ENCODE results near the gene CKMT2. TPM values are rescaled to one million over a fixed set of nuclear protein-coding genes. Genes with fewer than 3 reads are reported as not detected.

The CKMT2 gene
- total RNA-seq, 1 donor from 2014 or later: not detected

GRCh38 chr5:81315336-81315735 lies 82.2 kb downstream of the CKMT2 start:
- POLR2A ChIA-PET: no interaction called here
- H3K27ac Mint-ChIP-seq: no peak overlapping the region
- CTCF ChIA-PET: no interaction called here
- ATAC-seq (ENCODE audit: low read depth) (no peak), DNase-seq (no peak)
- no peak overlapping the region for H3K4me3 Mint-ChIP-seq
- no peak for TF ChIP-seq CTCF (IDR thresholded peaks at IDR 0.05)
- no peaks in the 10 kb centered on the region for H3K4me1 Mint-ChIP-seq
- peaks cover 38% of the 10 kb centered on the region for H3K36me3 Mint-ChIP-seq (ENCODE audit: low read depth)
- intact Hi-C loops (cut with micrococcal nuclease): no loop called here
- no peaks in the 10 kb centered on the region for H3K27me3 Mint-ChIP-seq
- H3K9me3 Mint-ChIP-seq: no peaks in the 10 kb centered on the region

GRCh38 chr5:81315830-81316229 lies 82.7 kb downstream of the CKMT2 start:
- no peaks in the 10 kb centered on the region for H3K27me3 Mint-ChIP-seq
- CTCF ChIA-PET: no interaction called here
- intact Hi-C loops (cut with micrococcal nuclease): no loop called here
- no peak for DNase-seq
- no peak overlapping the region for H3K27ac Mint-ChIP-seq
- no peak for ATAC-seq (ENCODE audit: low read depth)
- TF ChIP-seq CTCF (IDR thresholded peaks at IDR 0.05): no peak
- no peaks in the 10 kb centered on the region for H3K4me1 Mint-ChIP-seq
- H3K36me3 Mint-ChIP-seq (ENCODE audit: low read depth): peaks cover 34% of the 10 kb centered on the region
- POLR2A ChIA-PET: no interaction called here
- no peak overlapping the region for H3K4me3 Mint-ChIP-seq
- H3K9me3 Mint-ChIP-seq: no peaks in the 10 kb centered on the region

Other genes starting within 250 kb of the CKMT2 start
- 23.7 and 24.0 TPM in 2 replicates for gene ZCCHC9, start 68.3 kb downstream of the CKMT2 start, total RNA-seq
- not detected in 2 replicates for gene ACOT12, start 160.8 kb downstream of the CKMT2 start, total RNA-seq

Data from activated B cell treated with CpG ODN at 0.5 μM for 24 hours (primary cell).